SW 1271 (cell line): ENCODE measurements around the gene RAX2.

Experiments used
- DNase-seq, 2 experiments: peaks; one replicate each; lab custom pipeline; 2025; lab: John Stamatoyannopoulos, UW

The RAX2 gene

DNA sequence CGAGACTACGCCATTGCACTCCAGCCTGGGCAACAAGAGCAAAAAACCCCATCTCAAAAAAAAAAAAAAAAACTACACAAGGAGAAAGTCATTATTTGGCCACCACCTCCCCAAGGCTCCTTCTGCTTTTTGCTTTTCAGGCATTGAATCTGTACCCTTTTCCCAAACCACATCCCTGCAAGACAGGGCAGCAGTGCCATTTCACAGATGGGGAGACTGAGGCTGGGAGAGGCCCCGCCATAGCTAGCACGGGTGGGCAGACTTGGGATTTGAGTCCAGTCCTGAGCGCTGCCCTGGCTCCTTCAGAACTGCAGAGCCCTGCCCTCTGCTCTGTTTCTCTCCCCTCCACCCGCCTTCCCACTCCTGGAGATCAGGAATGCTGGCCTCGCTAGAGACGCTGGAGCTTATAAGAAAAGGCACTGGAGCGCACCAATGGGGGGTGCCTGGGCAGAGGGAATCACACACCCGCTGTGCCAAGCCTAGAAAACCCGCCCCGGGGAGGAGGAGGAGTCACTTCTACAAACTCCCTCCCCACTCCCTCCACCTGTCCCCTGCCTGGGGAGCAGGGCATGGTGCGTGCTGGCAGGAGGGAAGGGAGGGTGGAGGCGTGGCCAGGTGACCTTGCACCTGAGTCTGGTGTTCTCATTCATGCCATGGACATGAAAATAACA is 46.3 kb downstream of the RAX2 start:
- no peak for DNase-seq

DNA sequence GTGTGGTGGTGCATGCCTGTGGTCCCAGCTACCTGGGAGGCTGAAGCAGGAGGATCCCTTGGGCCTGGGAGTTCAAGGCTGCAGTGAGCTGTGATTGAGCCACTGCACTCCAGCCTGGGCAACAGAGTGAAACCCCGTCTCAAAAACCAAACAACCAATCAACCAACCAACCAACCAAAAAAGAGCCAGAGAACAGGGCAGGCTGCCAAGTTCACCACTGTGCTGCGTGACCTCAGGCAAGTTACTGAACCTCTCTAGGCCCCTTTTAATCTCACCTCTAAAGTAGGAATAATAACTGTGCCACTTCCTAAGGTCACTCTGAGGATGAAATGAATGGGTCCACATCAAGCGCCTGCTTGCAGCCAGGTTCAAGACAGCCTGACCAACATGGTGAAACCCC is 46.9 kb downstream of the RAX2 start:
- DNase-seq = no peak

DNA sequence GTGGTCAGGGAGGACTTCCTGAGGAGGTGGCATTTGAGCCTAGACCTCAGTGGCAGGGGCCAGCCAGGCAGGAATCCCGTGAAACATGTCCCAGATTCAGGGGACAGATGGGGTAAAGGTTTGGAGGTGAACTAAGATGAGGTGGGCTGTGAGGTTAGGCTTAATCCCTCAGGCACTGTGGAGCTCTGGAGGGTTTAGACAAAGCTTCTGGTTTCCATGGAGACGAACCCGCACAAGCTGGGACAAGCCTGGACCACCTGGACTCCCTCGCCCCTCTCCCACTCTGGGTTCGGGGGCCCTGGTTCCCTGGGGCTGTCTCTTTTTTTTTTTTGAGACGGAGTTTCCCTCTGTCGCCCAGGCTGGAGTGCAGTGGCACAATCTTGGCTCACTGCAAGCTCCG is 48.1 kb downstream of the RAX2 start:
- DNase-seq = no peak

DNA sequence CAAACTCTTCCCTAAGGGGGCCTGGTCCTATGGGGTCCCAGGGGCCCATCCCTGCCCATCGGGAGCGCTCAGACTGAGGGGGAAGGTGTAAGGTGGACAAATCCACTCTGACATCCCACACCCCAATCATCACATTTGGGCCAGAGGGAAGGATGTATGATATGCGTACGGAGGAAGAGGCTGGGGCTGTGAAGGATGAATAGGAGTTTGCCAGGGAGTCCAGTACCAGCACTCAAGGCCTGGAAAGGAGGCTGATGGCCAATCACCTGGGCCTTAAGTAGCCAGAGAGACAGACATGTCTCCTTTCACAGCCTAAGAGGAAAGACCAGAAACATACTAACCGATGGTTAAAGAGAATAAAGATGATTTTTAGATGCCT is 48.9 kb downstream of the RAX2 start:
- DNase-seq = no peak

DNA sequence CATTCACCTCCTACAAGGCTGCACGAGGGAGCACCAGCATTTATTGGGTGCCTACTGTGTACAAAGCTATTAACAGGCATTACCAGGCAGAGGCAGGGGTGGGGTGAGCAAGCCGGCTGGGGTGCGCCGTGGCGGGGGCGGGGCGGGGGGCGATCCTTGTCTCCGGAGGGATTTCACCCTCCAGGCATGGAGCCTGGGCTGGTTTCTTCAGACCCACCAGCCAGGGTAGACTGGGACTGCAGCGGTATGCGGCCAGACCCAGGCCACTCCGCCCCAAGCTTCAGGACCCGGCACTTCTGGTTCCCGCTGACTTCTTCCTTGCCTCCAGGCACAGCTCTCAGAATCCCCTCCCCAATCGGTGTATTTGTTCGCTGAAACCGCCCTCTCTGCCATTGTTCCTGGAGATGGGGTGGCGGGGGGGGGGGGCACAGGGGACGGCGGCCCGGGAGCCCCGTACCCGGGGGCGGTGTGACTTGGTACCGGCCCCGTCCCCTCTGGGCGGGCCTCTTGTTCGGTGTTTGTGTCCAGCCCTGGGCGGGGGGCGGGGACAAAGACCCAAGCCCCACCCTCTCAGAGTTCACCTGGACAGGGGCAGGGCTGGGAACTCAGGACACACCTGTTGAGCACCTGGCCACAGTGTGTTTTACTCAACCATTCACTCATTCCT is 49.5 kb downstream of the RAX2 start:
- DNase-seq = no peak

DNA sequence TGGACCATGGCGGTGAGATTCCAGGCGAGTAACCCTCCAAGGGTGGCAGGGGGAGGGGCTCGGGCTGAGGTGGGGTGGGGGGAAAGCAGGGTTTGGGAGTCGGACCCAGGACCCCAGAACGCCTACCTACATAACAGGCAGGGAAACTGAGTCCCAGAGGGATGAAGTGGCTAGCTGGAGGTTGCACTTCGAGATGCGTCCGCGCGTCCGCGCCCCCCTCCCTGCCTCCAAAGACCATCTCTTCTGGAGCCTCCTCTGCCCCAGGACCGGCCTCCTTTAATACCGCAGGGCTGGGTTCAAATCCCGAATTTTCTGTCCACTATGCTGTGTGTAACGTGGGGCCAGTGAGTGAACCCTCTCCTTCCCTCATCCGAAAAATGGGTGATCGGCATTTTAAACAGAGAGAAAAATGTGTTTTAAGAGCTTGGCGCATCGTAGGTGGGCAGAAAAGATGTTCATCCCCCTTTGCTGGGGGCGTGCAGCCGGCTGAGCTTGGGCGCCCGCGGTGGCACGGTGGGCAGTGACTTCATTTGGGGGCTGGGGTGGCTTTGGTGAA is 50.1 kb downstream of the RAX2 start:
- DNase-seq = no peak

DNA sequence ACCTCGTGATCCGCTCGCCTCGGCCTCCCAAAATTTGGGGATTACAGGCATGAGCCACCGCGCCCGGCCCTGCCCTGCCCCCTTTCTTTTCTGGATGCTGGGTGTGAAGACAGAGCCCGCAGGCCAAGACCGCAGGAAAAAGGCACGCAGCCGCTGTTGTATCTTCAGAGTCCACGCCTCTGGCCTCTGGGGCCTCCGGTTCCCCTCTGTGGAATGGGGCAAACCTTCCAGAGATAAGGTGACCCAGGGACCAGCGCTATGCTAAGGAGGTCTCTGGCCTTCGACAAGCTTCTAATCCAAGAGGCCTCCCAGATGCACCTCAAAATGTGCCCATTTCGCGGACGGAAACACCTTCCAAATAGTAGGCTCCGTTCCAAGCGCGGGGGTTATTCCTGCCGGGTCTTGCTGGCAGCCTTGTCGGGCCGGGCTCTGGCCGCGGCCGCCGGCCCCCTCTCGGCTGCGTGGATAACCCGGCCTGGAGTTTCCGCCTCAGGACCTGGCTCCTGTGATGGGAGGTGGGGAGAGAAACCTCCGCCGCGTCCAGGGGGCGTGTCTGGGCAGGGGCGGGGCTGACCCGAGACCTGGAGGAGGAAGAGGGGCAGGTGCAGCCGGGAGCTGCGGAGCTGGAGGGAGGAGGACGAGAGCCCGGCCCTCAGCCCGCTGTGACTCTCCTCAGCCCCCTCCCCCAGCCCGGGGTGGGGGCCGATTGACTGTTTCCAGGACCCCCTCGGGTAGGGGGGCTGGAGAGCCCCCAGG is 50.7 kb downstream of the RAX2 start:
- peak; percentile 54 to 80 for DNase-seq

DNA sequence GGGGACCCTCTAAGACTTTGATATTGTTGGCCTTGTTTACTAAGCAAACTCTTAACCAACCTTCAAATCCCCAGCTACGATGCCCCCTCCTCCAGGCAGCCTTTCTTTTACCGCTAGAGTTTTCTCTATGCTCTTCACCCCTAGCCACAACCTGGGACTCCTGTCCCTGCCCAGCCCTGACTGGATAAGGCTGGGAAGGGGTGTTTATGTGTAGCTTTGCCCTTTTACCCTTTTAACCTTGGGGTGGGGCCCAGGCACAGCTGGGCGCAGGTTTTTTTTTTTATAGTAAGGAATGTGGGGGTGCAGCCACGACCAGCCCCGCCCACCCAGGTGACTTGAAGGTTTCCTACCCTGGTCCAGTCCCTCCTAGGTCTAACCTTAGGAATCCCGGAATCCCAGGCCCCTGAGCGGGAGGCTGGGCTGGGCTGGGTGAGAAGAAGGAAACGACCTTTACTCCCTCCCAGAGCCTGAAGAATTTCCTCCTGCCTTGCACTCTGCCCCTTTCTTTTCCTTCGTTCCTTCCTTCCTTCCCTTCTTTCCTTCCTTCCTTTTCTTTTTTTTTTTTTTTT is 51.6 kb downstream of the RAX2 start:
- no peak for DNase-seq

DNA sequence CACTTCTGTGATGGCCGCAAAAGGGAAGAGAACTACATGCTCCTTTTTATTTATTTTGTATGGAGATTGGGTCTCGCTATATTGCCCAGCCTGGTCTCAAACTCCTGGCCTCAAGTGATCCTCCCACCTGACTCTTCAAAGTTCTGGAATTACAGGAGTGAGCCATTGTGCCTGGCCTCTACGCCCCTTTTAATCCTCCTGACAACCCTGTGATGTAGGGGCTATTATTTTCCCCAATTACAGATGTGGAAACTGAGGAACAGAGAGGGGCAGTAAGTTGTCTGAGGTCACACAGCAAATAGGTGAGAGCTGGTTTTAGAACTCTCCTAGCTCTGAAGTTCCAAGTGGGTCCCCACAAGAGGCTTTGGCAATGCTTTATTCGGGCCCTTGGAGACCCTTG is 52.2 kb downstream of the RAX2 start:
- DNase-seq = no peak
